HepG2 (cell line): ENCODE measurements around the gene CHPF. TPM values are rescaled to one million over a fixed set of nuclear protein-coding genes. Genes with fewer than 3 reads are reported as not detected.

ENCODE experiments used
- ATAC-seq: fragments of 200-7000 bp; cut with Tn5 transposase; 3 replicates; pipeline ENCODE4 v1.9.1; 2020; ENCODE audit warnings: mild to moderate bottlenecking, moderate library complexity
- BruUV-seq: library from RNA; stranded (reverse); fragments of 400-500 nt; replicated peaks from 2 replicates; lab custom pipeline; 2021; lab: Mats Ljungman, UMichigan
- CTCF ChIA-PET: fragments of 300-600 bp; formaldehyde crosslinking; extraction: SDS; loops from one replicate; lab custom pipeline; 2021; ENCODE audit warnings: low total read pairs, inconsistent platforms, low intra/inter-chr PET ratio; lab: Yijun Ruan, JAX
- POLR2A ChIA-PET: fragments of 350-600 bp; sonication (Branson Sonifier 250); formaldehyde crosslinking; loops from one replicate; lab custom pipeline; 2020; ENCODE audit warnings: antibody characterized with exemption, inconsistent platforms; lab: Yijun Ruan, JAX
- DNase-seq: peaks from one replicate; pipeline ENCODE4 v3.0.0-alpha.2; 2015; ENCODE audit warnings: low spot score
- FAIRE-seq: peaks from 3 replicates; lab custom pipeline; 2011; peaks lifted over from hg19 to GRCh38; lab: Jason Lieb, UNC
- H2AFZ ChIP-seq: one replicate; pipeline ENCODE4 v1.6.1; 2011; ENCODE audit warnings: low read length, inconsistent platforms
- H3K27ac ChIP-seq: fragments of 300-600 bp; 3 replicates; pipeline ENCODE4 v1.8.0; 2011; ENCODE audit warnings: mixed run types, mild to moderate bottlenecking, mixed read lengths, low read length, inconsistent platforms; ENCODE audit not compliant: insufficient read depth; ENCODE audit errors: extremely low read length
- H3K27me3 ChIP-seq, 2 experiments: fragments of 200-600 bp in 1 of 2; 2 replicates in 1 of 2; 3 replicates in 1 of 2; pipeline versions ENCODE4 v1.6.0 to v1.8.0; 2011; ENCODE audit warnings: low read length in 2 of 2, mild to moderate bottlenecking in 2 of 2, moderate library complexity in 2 of 2, inconsistent platforms in 1 of 2; ENCODE audit not compliant: insufficient read depth in 2 of 2, control insufficient read depth in 1 of 2
- H3K36me3 ChIP-seq, 2 experiments: fragments of 200-600 bp in 1 of 2; replicated peaks in 1 of 2; 2 replicates in 1 of 2; 3 replicates in 1 of 2; pipeline versions ENCODE4 v1.5.1 to v1.8.0; 2011; ENCODE audit warnings: low read length in 2 of 2, inconsistent platforms in 1 of 2; ENCODE audit not compliant: insufficient read depth in 2 of 2, control insufficient read depth in 1 of 2
- H3K4me1 ChIP-seq: 2 replicates; pipeline ENCODE4 v1.5.1; 2012; ENCODE audit warnings: low read length, inconsistent platforms; ENCODE audit not compliant: insufficient read depth
- H3K4me2 ChIP-seq: 2 replicates; pipeline ENCODE4 v1.6.0; 2011; ENCODE audit warnings: low read depth, low read length, inconsistent platforms
- H3K4me3 ChIP-seq, 3 experiments: fragments of 200-600 bp in 1 of 3; sonication (generic), shearing (Covaris generic) in 1 of 3; replicated peaks in 1 of 3; 2 replicates each; pipeline ENCODE4 v1.5.1; 2011 to 2016; ENCODE audit warnings: low read length in 3 of 3, inconsistent platforms in 2 of 3, low read depth in 2 of 3, mild to moderate bottlenecking in 2 of 3, control low read depth in 1 of 3, mixed read lengths in 1 of 3; ENCODE audit not compliant: insufficient read depth in 1 of 3
- H3K79me2 ChIP-seq: one replicate; pipeline ENCODE4 v1.6.1; 2011; ENCODE audit warnings: low read length, inconsistent platforms; ENCODE audit not compliant: insufficient read depth
- H3K9ac ChIP-seq: 2 replicates; pipeline ENCODE4 v1.6.0; 2011; ENCODE audit warnings: mild to moderate bottlenecking, low read depth, low read length, inconsistent platforms; ENCODE audit not compliant: insufficient read depth
- H3K9me3 ChIP-seq: 2 replicates; pipeline ENCODE4 v1.5.1; 2012; ENCODE audit warnings: mild to moderate bottlenecking, low read length
- H4K20me1 ChIP-seq: 2 replicates; pipeline ENCODE4 v1.6.0; 2011; ENCODE audit warnings: inconsistent platforms, mild to moderate bottlenecking, low read length, moderate library complexity; ENCODE audit not compliant: insufficient read depth
- AGO2 ChIP-seq: fragments of 200-400 bp; formaldehyde crosslinking; optimal IDR thresholded peaks from 2 replicates; pipeline ENCODE3; 2017; ENCODE audit warnings: mild to moderate bottlenecking, low read depth, low read length, moderate library complexity
- DNMT1 ChIP-seq: sonication (generic); formaldehyde crosslinking; IDR thresholded peaks from 2 replicates; pipeline ENCODE4 v1.5.1; 2020; ENCODE audit warnings: mild to moderate bottlenecking, missing genetic modification reagents
- ELF4 ChIP-seq: sonication (generic); formaldehyde crosslinking; IDR thresholded peaks from 2 replicates; pipeline ENCODE4 v1.5.0; 2020; ENCODE audit warnings: missing genetic modification reagents, mild to moderate bottlenecking, moderate library complexity, borderline replicate concordance
- EZH2 ChIP-seq: conservative IDR thresholded peaks from 2 replicates; pipeline ENCODE4 v1.6.1; 2012; ENCODE audit warnings: mild to moderate bottlenecking, low read depth, low read length, moderate library complexity
- NFKB2 ChIP-seq: sonication (generic); formaldehyde crosslinking; IDR thresholded peaks from 2 replicates; pipeline ENCODE4 v1.4.0; 2020; ENCODE audit warnings: missing genetic modification reagents, borderline replicate concordance
- RBFOX2 ChIP-seq: fragments of 200-400 bp; formaldehyde crosslinking; IDR thresholded peaks from 2 replicates; pipeline ENCODE4 v1.6.1; 2017; ENCODE audit warnings: low read depth, mild to moderate bottlenecking, low read length
- ZC3H13 ChIP-seq: sonication (generic); formaldehyde crosslinking; IDR thresholded peaks from 2 replicates; pipeline ENCODE4 v1.8.1; 2023; ENCODE audit warnings: mild to moderate bottlenecking, missing genetic modification reagents, moderate library complexity
- WGBS: methylation state at CpG from one replicate; pipeline ENCODE4 v1.1.6; 2017; ENCODE audit warnings: low lambda C conversion rate; 5-methylcytosine and 5-hydroxymethylcytosine counted together
- in situ Hi-C: cut with HindIII; loops from 2 replicates; pipeline ENCODE4 v1.10.0; 2017; ENCODE audit warnings: low pct_unique_long_range_greater_than_20kb; ENCODE audit not compliant: extremely low pct_ligation_motif_present
- intact Hi-C: fragments of 100-400 bp; cut with micrococcal nuclease; formaldehyde crosslinking; loops from one replicate; pipeline ENCODE4 v1.10.0; 2022; ENCODE audit not compliant: unreplicated experiment
- polyA plus RNA-seq, 8 experiments: library from polyadenylated mRNA; depleted of rRNA in 3 of 8; stranded (reverse) in 7 of 8; unstranded in 1 of 8; fragments of >200 nt; fragmentation: Illumina TruSeq in 4 of 8; extraction: Trizol in 4 of 8; gene quantifications; 2 replicates each; pipeline versions ENCODE4 v1.2.1 to v1.2.3, GENCODE V29; 2011 to 2016; ENCODE audit warnings: low read depth in 4 of 8, missing spikeins in 1 of 8, mixed read lengths in 1 of 8; ENCODE audit not compliant: insufficient read depth in 1 of 8
- total RNA-seq, 5 experiments: library from RNA; depleted of rRNA; stranded (reverse); fragments of >200 nt; fragmentation: Illumina TruSeq; extraction: Trizol; gene quantifications; 2 replicates each; pipeline ENCODE4 v1.2.3, GENCODE V29; 2016; ENCODE audit warnings: low read depth in 1 of 5
- TF ChIP-seq, protein P1 (sequence below): sonication (generic); formaldehyde crosslinking; IDR thresholded peaks from 2 replicates; pipeline ENCODE4 v1.4.0; 2020; ENCODE audit warnings: missing genetic modification reagents

Gene CHPF
- total and polyA plus RNA-seq, 2 of the 13 experiments (the other 11 are each of a cell fraction or from before 2014, with no cell fraction given), result 79.6 to 111 TPM

DNA sequence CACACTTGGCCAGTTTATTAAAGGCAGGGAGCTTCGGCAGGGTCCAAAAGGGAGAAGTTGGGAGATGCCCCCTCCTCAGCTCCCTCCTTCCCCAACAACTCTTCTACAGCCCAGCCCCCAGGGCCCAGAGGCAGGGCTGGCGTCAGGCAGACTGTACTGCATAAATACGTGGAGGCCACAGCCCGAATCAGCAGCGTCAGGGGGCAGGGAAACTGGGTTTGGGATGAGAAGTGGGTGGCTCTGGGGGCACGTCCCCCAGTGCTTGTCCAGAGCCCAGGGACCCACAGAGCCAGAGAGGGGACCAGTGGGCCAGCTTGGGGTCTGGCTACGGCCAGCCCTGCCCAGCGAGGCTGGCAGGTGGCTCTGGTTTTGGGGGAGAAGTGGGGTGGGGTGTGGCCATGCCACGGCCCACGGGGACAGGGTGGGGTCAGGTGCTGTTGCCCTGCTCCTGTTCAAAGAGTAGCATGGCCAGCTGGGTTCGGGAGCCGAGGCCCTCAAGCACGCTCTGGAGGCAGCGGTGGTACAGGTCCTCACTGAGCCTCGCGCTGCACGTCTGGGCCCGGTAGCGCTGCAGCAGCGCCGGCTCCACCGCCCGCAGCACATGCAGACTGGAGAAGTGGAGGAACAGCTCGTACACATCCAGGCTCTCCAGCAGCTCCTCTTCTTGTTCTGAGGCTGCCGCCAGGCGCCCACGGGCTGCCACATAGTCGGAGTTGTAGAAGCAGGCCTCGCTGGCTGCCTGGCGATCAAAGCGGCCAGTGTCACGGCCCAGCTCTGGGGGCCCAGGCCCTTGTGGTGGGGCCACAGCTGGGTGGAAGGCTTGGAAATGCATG is 4.4 kb downstream of the CHPF start:
- no TSS peak for BruUV-seq

More for the DNA sequence above, 4.4 kb downstream of the CHPF start:
- intact Hi-C loops, result loop anchor here (10.0 kb wide), 1 partner anchor 244 kb away; no protein-coding TSS in a partner anchor
- CTCF ChIA-PET, result interaction anchor here (5.3 kb wide), 1 partner anchor 103 kb away, joined by 127 read pairs; no protein-coding TSS in a partner anchor
- no peak for FAIRE-seq
- Histone ChIP-seq H3K27ac (no peak overlapping the region), H4K20me1 (peaks cover 46% of the 10 kb centered on the region), H3K9me3 (no peaks in the 10 kb centered on the region), H2AFZ (no peak overlapping the region), H3K36me3 (peaks cover 15 to 27% of the 10 kb centered on the region in 2 experiments), H3K27me3 (peaks cover 0 to 26% of the 10 kb centered on the region in 2 experiments; a peak in 3 of 5 replicates), H3K4me2 (no peak overlapping the region), H3K4me3 (no peak overlapping the region), H3K79me2 (peaks cover 21% of the 10 kb centered on the region), H3K4me1 (peaks cover 45% of the 10 kb centered on the region), H3K9ac (no peak overlapping the region)
- no peak for TF ChIP-seq DNMT1 (CRISPR knock-in tag)
- 0 out of 2 replicates have a peak, but pooled peaks have one; percentile 1 for TF ChIP-seq NFKB2 (CRISPR knock-in tag)
- TF ChIP-seq RBFOX2, result peak; percentile 21
- TF ChIP-seq ZC3H13 (CRISPR knock-in tag), result peak; percentile 87
- peak; percentile 31 for TF ChIP-seq AGO2
- no peak for TF ChIP-seq EZH2
- TF ChIP-seq ELF4 (CRISPR knock-in tag), result no peak
- TF ChIP-seq, protein P1, sequence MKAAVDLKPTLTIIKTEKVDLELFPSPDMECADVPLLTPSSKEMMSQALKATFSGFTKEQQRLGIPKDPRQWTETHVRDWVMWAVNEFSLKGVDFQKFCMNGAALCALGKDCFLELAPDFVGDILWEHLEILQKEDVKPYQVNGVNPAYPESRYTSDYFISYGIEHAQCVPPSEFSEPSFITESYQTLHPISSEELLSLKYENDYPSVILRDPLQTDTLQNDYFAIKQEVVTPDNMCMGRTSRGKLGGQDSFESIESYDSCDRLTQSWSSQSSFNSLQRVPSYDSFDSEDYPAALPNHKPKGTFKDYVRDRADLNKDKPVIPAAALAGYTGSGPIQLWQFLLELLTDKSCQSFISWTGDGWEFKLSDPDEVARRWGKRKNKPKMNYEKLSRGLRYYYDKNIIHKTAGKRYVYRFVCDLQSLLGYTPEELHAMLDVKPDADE (CRISPR knock-in tag), result 0 out of 2 replicates have a peak, but pooled peaks have one; percentile 43
- DNase-seq, result no peak
- ATAC-seq, result no peak
- 97% methylated on average over 25 of the region's 32 CpGs for WGBS
- in situ Hi-C loops, result no loop called here
- POLR2A ChIA-PET, result interaction anchor here (1.3 kb wide), 1 partner anchor 104 kb away, joined by 4 read pairs; no protein-coding TSS in a partner anchor
